ENCODE measurements around the gene WNT9A. TPM values are rescaled to one million over a fixed set of nuclear protein-coding genes. Genes with fewer than 3 reads are reported as not detected.
A peak's percentile ranks its signal among the peaks of the same experiment; 100 is the strongest.

Gene WNT9A
- total and polyA plus RNA-seq, 12 donors, result 0.39 to 27.9 (median 3.8) TPM

- Histone ChIP-seq H3K36me3 (peaks cover 0 to 20% (median 0%) of the 10 kb centered on the region in 9 donors), H3K27ac (no peak overlapping the region), H3K9me3 (no peaks in the 10 kb centered on the region), H3K4me3 (no peak overlapping the region), H3K27me3 (no peaks in the 10 kb centered on the region), H3K4me1 (peaks cover 0 to 3% (median 0%) of the 10 kb centered on the region in 9 donors)
- no peak for ATAC-seq
- WGBS, 2 donors, result 96 to 97% methylated on average over 9 of the region's 9 CpGs
- no peak for DNase-seq
- TF ChIP-seq CTCF (IDR thresholded peaks at IDR 0.05), result no peak
- intact Hi-C loops (cut with DNase I), result no loop called here
Measured at GRCh38 chr1:227918736-227919135, 29.0 kb downstream of the WNT9A start.

GRCh38 chr1:227918083-227918700 lies 29.5 kb downstream of the WNT9A start:
- H3K4me3 ChIP-seq, result no peak overlapping the region
- no peaks in the 10 kb centered on the region for H3K27me3 ChIP-seq
- DNase-seq (no peak), ATAC-seq (no peak)
- H3K36me3 ChIP-seq, result peaks cover 0 to 19% (median 0%) of the 10 kb centered on the region in 9 donors
- H3K27ac ChIP-seq, result no peak overlapping the region
- H3K4me1 ChIP-seq, result peaks cover 0 to 3% (median 0%) of the 10 kb centered on the region in 9 donors
- WGBS, 2 donors, result 86 to 87% methylated on average over 5 of the region's 5 CpGs
- TF ChIP-seq CTCF (IDR thresholded peaks at IDR 0.05), result no peak
- H3K9me3 ChIP-seq, result no peaks in the 10 kb centered on the region
- intact Hi-C loops (cut with DNase I), result no loop called here

DNA sequence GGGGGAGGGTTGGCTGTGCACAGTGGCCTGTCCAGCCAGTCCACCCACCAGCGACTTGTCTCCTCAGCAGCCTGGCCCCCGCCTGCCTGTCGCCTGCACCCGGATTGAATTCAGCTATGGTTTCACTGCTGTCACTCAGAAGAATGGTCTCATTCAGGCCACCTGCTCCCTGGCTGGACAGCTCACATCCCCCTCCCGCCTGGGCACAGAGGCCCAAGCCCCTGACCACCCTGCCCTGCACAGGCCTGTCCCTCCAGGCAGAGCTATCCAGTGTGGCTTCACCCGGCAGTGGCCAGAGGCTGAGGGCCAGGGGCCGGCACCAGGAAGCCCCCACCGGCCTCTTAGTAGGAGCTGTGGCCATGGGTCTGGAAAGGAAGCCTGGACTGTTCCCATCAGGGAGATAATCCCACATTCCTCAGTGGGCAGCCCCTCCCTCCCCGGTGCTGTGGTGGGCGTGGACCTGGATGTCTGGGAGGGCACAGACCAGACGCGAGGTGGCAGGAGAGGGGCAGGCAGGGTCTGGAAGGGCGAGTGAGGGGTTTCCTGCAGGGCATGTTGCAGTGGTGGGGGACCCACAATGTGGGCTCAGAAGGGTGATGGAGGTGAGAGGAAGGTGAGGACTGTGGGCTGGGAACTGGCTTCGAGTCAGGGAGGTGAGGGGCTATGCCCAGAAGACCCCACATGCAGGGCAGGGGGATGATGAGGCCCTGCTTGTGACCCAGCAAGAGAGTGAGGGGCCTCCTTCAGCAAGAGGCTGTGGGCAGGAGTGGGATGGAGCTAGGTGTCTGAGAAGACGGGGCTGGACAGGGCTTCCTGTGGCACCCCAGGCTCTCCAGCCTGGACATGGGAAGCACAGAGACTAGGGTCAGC lies 30.4 kb downstream of the WNT9A start:
- Histone ChIP-seq H3K36me3 (peaks cover 0 to 19% (median 0%) of the 10 kb centered on the region in 9 donors), H3K27ac (no peak overlapping the region), H3K4me1 (peaks cover 0 to 3% (median 0%) of the 10 kb centered on the region in 9 donors), H3K9me3 (no peaks in the 10 kb centered on the region), H3K4me3 (no peak overlapping the region), H3K27me3 (no peaks in the 10 kb centered on the region)
- WGBS, 2 donors, result 53 to 54% methylated on average over 15 of the region's 15 CpGs
- TF ChIP-seq CTCF (IDR thresholded peaks at IDR 0.05), result peak in 1 of 9 donors; percentile 11
- DNase-seq (no peak), ATAC-seq (peak in 2 of 8 donors; percentile 19 to 20)
- intact Hi-C loops (cut with DNase I), result no loop called here

DNA sequence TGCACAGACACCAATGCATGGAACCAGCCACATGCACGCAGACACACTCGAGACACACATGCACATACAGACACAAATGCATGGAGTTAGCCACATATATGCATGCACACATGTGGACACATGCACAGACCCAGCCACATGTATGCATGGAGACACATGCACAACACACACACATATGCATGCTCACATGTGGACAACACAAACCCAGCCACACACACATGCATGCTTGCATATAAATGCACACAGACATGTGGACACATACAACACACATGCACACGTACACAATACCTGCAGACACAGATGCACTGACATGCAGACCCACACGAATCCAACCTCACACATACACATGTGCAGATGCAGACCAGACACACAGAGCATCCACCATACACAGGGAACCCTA lies 31.1 kb downstream of the WNT9A start:
- Histone ChIP-seq H3K4me1 (peaks cover 0 to 3% (median 0%) of the 10 kb centered on the region in 9 donors), H3K27ac (no peak overlapping the region), H3K36me3 (peaks cover 0 to 16% (median 0%) of the 10 kb centered on the region in 9 donors), H3K9me3 (no peaks in the 10 kb centered on the region), H3K4me3 (no peak overlapping the region), H3K27me3 (no peaks in the 10 kb centered on the region)
- DNase-seq, result no peak
- no peak for ATAC-seq
- no peak for TF ChIP-seq CTCF (IDR thresholded peaks at IDR 0.05)
- WGBS, 2 donors, result 86 to 91% methylated on average over 4 of the region's 4 CpGs
- intact Hi-C loops (cut with DNase I), result no loop called here
